Epithelial cell of esophagus (primary cell): ENCODE data around the gene HTRA2.

Experiments
- DNase-seq: peaks from one replicate; pipeline ENCODE4 v3.0.0; 2010; ENCODE audit warnings: low read depth
- H3K4me3 ChIP-seq: 2 replicates; pipeline ENCODE4 v1.5.1; 2011; ENCODE audit warnings: mild to moderate bottlenecking, low read length, control low read depth
- CTCF ChIP-seq: IDR thresholded peaks from 2 replicates; pipeline ENCODE4 v1.5.1; 2011; ENCODE audit warnings: low read depth, mild to moderate bottlenecking, low read length, control low read depth, inconsistent platforms; ENCODE audit not compliant: insufficient read depth; ENCODE audit errors: missing control alignments

HTRA2 gene

GRCh38 chr2:74514368-74515270, 15.1 kb upstream of the HTRA2 start, which contains the start of gene TLX2:
Gene TLX2, plus strand, starts transcription at chr2:74514450. Its CDS starts 357 bp downstream, at chr2:74514807.
- H3K4me3 ChIP-seq = no peak within 1 kb of the TSS
- no peak for TF ChIP-seq CTCF
- DNase-seq = peak; percentile 28

DNA sequence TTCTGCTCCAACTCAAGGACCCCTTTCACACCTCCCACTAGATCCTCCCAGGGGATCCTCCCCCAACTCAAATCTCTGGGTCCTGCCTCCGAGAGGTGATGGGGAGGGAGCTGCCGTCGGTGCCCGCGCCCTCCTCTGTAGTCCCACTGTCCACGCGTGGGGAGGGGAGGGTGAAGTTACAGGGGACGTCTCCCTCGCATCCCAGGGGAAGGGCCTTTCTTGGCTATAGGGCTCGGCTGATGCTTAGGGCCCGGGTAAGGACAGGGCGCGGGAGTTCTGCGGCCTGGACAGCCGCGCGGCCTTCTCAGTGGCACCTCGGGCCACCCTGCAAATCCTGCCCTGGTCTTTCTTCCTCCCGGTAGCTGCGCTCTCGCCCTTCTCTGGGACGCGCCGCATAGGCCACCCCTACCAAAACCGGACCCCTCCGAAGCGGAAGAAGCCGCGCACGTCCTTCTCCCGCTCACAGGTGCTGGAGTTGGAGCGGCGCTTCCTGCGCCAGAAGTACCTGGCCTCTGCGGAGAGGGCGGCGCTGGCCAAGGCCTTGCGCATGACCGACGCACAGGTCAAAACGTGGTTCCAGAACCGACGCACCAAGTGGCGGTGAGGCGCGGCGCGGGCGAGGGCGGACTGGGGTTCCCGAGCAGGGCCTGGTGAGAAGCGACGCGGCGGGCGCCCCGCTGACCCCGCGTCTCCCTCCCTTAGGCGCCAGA, 14.3 kb upstream of the HTRA2 start:
- no peak overlapping the region for H3K4me3 ChIP-seq
- no peak for TF ChIP-seq CTCF
- DNase-seq = no peak

GRCh38 chr2:74515981-74516633, 13.6 kb upstream of the HTRA2 start:
- DNase-seq = peak; percentile 54
- TF ChIP-seq CTCF = no peak
- H3K4me3 ChIP-seq = no peak overlapping the region

- no peak overlapping the region for H3K4me3 ChIP-seq
- no peak for DNase-seq
- TF ChIP-seq CTCF = no peak
Observed at GRCh38 chr2:74516650-74517049, 13.1 kb upstream of the HTRA2 start.

DNA sequence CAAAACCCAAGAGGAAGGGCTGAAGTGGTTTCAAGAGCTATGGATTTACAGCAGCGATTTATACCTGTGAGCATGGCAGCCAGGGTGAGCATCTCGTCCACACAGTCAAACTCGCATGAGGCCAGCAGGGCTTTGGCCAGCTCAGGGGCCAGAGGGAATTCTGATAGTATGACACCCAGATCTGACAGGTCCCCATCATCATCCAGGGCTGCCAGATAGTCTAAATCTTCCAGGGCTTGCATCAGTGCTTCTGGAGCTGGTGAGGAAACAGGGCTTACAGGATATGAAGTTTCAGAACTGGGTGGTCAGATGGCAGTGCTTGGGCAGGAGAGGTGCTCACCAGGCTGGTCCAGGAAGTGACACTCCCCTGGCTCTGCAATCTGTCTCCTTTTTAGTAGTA, 7.2 kb upstream of the HTRA2 start:
- DNase-seq = no peak
- H3K4me3 ChIP-seq = no peak overlapping the region
- TF ChIP-seq CTCF = no peak

GRCh38 chr2:74524005-74524404, 5.7 kb upstream of the HTRA2 start:
- no peak for TF ChIP-seq CTCF
- no peak overlapping the region for H3K4me3 ChIP-seq
- DNase-seq = no peak
